Measurements from ENCODE around the gene TSPAN19.

- no peak for TF ChIP-seq CTCF (IDR thresholded peaks at IDR 0.05)
- TF ChIP-seq POLR2AphosphoS5 (IDR thresholded peaks at IDR 0.05), result no peak
These were observed 59.9 kb downstream of the TSPAN19 start for GRCh38 chr12:84976133-84976532.
